HTERT RPE-1 (cell line): Measurements from ENCODE around the gene DPPA5.
"Not testable (repeated sequence)": the region's sequence is repeated elsewhere in the genome, so short reads cannot be mapped to it uniquely, and the experiment has no call there.

Experiments used
- in situ Hi-C: fragments of 300-500 bp; cut with MboI; formaldehyde crosslinking; loops from 4 replicates; pipeline ENCODE4 v1.14.3; 2020; ENCODE audit warnings: low sequenced_read_pairs

Gene DPPA5

GRCh38 chr6:73364549-73364948 is 10.5 kb upstream of the DPPA5 start:
- in situ Hi-C loops: no loop called here

GRCh38 chr6:73364121-73364520 is 10.0 kb upstream of the DPPA5 start:
- in situ Hi-C loops: no loop called here

- in situ Hi-C loops: no loop called here
Observed at GRCh38 chr6:73363537-73363875, 9.4 kb upstream of the DPPA5 start.

GRCh38 chr6:73362869-73363536 is 8.9 kb upstream of the DPPA5 start:
- in situ Hi-C loops: no loop called here

GRCh38 chr6:73362358-73362757 is 8.3 kb upstream of the DPPA5 start, which contains the start of gene KHDC3L:
TSS of gene KHDC3L (plus strand) at chr6:73362658. CDS start at chr6:73362730, 72 bp downstream.
- in situ Hi-C loops: no loop called here

- in situ Hi-C loops: no loop called here
Observed at GRCh38 chr6:73349311-73349710, 4.8 kb downstream of the DPPA5 start.

GRCh38 chr6:73348550-73349204 is 5.4 kb downstream of the DPPA5 start:
- in situ Hi-C loops: no loop called here

- in situ Hi-C loops: no loop called here
Observed at GRCh38 chr6:73343164-73343563, 10.9 kb downstream of the DPPA5 start.

GRCh38 chr6:73342174-73342573 is 11.9 kb downstream of the DPPA5 start:
- in situ Hi-C loops: no loop called here

GRCh38 chr6:73341335-73341734 is 12.7 kb downstream of the DPPA5 start:
- in situ Hi-C loops: no loop called here

GRCh38 chr6:73340048-73340447 is 14.0 kb downstream of the DPPA5 start:
- in situ Hi-C loops: no loop called here

GRCh38 chr6:73339340-73339739 is 14.7 kb downstream of the DPPA5 start:
- in situ Hi-C loops: no loop called here

GRCh38 chr6:73329201-73329600 is 24.9 kb downstream of the DPPA5 start:
- in situ Hi-C loops: no loop called here

- in situ Hi-C loops: no loop called here
Observed at GRCh38 chr6:73328790-73329189, 25.3 kb downstream of the DPPA5 start.

- in situ Hi-C loops: no loop called here
Observed at GRCh38 chr6:73325656-73326055, 28.4 kb downstream of the DPPA5 start.

GRCh38 chr6:73323323-73323722 is 30.8 kb downstream of the DPPA5 start:
- in situ Hi-C loops: no loop called here

GRCh38 chr6:73314577-73315492 is 39.2 kb downstream of the DPPA5 start:
- in situ Hi-C loops: no loop called here

GRCh38 chr6:73310503-73310845 is 43.6 kb downstream of the DPPA5 start:
- in situ Hi-C loops: not testable (repeated sequence)

GRCh38 chr6:73309785-73310502 is 44.1 kb downstream of the DPPA5 start:
- in situ Hi-C loops: no loop called here

- in situ Hi-C loops: no loop called here
Observed at GRCh38 chr6:73309535-73309784, 44.6 kb downstream of the DPPA5 start.

- in situ Hi-C loops: no loop called here
Observed at GRCh38 chr6:73308712-73309534, 45.2 kb downstream of the DPPA5 start.
